ENCODE data around the gene USP4.
"Not testable (repeated sequence)": the region's sequence is repeated elsewhere in the genome, so short reads cannot be mapped to it uniquely, and the experiment has no call there.

The USP4 gene, protein sequence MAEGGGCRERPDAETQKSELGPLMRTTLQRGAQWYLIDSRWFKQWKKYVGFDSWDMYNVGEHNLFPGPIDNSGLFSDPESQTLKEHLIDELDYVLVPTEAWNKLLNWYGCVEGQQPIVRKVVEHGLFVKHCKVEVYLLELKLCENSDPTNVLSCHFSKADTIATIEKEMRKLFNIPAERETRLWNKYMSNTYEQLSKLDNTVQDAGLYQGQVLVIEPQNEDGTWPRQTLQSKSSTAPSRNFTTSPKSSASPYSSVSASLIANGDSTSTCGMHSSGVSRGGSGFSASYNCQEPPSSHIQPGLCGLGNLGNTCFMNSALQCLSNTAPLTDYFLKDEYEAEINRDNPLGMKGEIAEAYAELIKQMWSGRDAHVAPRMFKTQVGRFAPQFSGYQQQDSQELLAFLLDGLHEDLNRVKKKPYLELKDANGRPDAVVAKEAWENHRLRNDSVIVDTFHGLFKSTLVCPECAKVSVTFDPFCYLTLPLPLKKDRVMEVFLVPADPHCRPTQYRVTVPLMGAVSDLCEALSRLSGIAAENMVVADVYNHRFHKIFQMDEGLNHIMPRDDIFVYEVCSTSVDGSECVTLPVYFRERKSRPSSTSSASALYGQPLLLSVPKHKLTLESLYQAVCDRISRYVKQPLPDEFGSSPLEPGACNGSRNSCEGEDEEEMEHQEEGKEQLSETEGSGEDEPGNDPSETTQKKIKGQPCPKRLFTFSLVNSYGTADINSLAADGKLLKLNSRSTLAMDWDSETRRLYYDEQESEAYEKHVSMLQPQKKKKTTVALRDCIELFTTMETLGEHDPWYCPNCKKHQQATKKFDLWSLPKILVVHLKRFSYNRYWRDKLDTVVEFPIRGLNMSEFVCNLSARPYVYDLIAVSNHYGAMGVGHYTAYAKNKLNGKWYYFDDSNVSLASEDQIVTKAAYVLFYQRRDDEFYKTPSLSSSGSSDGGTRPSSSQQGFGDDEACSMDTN

DNA sequence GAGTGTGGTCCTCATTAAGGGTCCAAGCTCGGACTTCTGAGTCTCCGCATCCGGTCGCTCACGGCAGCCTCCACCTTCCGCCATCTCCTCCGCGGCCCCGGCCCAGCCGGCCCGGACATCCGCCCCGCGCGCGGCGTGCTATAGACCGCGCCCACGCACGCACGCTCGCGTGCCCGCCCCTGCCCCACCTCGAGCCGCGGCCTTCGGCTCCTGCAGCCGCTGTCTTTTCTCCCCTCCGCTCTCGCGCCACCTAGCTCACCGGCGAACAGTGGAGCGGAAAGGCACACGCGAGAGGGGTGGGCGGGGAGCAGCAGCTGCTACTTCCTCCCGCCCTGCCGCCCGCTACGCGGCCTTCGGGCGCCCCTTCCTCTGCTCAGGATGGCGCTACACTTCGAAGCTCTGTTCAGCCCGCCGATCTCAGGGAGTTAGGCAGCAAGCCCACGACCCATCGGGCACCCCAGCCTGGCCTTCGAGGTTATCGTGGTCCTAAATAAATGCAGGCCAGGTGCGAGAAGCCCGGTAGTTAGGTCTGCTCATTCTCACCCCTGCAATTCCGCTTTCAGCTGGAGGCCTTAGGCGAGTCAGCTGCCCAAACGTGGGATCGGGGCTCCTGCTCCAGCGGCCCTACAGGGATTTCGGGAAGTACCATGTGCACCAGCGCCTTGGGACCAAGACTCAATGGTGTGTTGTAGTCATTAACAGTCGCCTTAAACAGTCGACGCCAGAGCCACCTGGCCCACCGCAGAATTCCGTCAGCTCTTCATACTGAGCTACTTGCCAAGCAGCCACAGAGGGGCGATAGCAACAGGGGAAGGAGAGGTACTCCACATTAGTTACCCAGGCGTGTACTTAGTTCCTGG is at the start of gene USP4:
Gene USP4, minus strand, starts transcription at position 113 of the 860 bp plus-strand sequence. Its CDS starts 29 bp downstream, at position 84.
- peak; percentile 58 to 97 (median 84) for DNase-seq
- intact Hi-C loops (cut with DNase I) = no loop called here

DNA sequence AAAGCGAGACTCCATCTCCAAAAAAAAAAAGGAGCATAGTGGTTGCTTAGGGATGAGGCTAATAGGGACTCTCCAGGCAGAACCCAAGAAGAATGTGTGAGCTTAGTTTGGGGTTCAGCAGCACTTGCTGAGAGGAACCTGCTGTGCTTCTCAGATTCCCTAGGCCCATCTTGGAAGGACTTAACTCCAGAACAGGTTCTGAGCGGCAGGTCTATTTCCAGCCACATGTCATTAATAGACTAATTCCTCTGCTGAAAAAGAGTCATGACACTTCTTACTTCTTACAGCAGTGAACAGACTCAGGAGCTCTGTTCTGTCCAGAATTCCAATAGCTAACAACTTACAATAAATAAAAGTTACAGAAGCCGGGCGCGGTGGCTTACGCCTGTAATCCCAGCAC is 49.4 kb upstream of the USP4 start:
- DNase-seq = no peak
- intact Hi-C loops (cut with DNase I) = no loop called here

DNA sequence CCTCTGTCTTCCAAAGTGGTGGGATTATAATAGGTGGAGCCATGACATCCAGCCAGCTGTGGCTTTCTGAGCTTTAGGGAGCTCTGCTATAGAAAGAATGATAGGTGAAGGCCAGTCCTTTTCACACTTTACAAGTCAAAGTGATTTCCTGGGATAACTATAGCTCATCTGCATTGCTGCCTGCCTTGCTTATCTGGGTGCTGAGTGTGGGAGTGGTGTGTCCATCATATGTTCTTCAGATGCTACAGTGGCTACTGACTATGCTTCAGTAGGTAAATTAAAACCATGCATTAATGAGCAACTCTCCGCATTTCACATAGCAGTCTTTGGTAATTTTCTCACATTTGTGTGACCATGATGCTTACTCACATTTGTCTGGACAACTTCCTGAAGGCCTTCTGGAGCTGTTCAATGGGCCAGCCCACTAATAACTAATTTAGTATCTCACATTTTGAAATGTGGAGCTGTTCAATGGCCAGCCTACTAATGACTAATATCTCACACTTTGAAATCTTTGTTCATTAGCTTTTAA is 48.5 kb upstream of the USP4 start:
- DNase-seq = no peak
- intact Hi-C loops (cut with DNase I) = no loop called here

DNA sequence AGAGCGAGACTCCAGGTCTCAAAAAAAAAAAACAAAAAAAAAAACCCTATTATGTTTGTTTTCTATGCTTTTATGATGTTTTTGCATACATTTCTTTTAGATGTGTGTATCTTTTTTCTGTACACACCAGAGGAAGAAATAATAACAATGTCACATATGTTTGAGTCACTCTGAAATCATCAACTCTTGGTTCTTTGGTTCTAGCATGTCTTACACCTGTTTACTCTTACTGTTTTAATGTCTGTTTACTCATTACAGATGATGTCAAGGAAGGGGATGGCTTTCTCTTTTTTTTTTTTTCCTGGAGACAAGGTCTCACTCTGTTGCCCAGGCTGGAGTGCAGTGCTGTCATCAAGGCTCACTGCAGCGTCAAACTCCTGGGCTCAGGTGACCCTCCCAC is 47.9 kb upstream of the USP4 start:
- intact Hi-C loops (cut with DNase I) = no loop called here
- peak in 2 of 10 donors; percentile 26 to 50 for DNase-seq

DNA sequence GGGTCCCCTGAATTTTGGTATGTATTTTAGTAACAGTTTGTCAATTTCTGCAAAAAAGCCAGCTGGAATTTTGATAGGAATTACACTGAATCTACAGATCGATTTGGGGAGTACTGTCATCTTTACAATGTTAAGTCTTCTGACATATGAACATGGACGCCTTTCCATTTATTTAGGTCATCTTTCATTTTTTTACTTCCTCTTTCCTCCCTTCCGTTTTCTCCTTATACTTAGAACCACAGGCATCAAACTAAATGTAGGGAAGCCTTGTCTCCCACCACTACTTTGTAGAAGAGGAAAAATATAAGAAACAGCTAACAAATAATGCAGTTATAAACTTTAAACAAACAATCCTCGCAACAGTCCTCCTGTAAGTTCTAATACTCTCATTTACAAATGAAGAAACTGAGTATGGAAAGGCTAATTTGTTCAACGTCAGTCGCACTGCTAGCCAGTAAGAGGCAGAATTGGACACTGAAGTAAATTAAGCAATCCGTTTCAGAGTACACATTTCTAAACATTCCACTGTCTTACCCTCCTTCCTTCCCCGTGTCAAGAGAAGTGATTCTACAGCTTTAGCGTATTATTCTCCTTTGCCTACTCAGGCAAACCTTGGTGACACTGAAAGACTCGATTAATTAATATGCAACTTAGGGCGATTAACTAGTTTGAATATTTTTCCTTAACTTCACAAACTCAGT is 46.4 kb upstream of the USP4 start:
- intact Hi-C loops (cut with DNase I) = no loop called here
- no peak for DNase-seq

DNA sequence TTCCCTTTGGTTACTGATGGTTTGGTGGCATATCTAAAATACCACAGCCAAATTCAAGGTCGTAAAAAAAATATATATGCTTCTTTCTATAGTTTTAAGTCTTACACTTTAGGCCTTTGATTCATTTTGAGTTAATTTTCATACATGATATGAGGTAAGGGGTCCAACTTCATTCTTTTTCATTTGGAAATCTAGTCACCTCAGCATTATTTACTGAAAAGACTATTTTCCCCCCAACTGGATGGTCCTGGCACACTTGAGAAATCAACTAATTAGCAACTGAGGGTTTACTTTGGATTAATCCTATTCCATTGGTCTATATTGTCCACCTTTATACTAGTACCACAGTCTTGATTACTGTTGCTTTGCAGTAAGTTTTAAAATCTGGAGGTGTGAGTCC is 45.8 kb upstream of the USP4 start:
- intact Hi-C loops (cut with DNase I) = no loop called here
- no peak for DNase-seq

DNA sequence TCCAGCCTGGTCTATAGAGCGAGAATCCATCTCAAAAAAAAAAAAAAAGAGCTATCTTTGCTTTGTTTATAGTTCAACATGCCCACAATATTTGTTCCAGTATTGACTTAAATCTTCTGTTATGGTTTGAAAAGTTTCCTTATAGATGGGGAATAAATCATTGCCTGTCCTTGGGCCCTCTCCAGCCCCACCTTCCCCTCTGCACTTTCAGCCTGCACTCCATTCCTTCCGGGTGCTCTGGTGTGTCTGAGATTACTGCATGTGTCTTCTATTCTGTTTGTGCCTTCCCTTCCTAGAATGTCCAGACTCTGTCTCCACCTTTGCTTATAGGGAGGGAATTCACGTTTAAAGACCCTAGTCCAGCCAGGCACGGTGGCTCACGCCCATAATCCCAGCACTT is 43.5 kb upstream of the USP4 start:
- intact Hi-C loops (cut with DNase I) = no loop called here
- DNase-seq = peak in 1 of 10 donors; percentile 16

DNA sequence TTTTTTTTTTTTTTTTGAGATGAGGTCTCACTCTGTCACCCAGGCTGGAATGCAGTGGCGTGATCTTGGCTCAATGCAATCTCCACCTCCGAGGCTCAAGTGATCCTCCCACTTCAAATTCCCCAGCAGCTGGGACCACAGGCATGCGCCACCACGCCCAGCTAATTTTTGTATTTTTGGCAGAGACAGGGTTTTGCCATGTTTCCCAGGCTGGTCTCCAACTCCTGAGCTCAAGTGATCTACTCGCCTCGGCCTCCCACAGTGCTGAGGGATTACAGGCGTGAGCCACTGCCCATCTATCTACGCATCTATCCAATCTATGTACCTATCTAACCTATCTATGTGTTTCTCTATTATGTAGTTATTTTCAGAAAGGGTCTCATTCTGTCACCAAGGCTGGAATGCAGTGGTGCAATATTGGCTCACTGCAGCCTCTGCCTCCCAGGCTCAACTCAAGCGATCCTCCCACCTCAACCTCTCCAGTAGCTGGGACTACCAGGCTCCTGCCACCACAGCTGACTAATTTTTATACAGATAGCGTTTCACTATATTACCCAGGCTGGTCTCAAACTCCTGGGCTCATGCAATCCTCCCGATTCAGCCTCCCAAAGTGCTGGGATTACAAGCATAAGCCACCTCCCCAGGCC is 38.5 kb upstream of the USP4 start:
- intact Hi-C loops (cut with DNase I) = no loop called here
- peak in 5 of 10 donors; percentile 10 to 85 (median 34) for DNase-seq

DNA sequence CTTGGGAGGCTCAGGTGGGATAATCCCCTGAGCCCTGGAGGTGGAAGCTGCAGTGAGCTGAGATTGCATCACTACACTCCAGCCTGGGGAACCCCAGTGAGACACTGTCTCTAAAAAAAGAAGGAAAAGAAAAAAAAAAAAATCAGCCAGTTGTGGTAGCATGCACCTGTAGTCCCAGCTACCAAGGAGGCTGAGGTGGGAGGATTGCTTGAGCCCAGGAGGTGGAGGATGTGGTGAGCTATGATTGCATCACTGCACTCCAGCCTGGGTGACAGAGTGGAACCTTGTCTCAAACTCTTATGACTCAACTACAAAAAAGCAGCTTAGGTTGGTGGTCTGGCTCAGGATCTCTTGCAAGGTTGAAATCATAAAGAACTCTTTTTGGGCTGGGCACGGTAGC is 37.6 kb upstream of the USP4 start:
- peak in 1 of 10 donors; percentile 14 for DNase-seq
- intact Hi-C loops (cut with DNase I) = no loop called here

DNA sequence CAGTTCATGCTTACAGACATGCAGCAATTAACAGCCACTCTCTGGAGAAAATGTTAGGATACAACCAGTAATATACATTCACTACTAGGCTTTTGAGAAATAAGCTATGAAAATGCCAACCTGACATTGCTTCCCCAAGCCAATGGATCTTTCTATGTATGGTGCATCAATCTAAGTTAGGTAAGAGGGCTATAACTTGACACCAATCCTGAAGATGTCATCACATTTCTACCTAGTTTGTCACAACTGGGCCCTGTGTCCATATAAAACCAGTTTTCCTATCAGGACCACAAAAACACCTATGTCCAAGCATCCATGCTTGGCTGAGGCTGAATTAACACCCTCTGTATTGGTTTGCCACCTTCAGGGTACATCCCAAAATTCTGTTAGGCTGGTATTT is 32.1 kb upstream of the USP4 start:
- intact Hi-C loops (cut with DNase I) = no loop called here
- DNase-seq = no peak

DNA sequence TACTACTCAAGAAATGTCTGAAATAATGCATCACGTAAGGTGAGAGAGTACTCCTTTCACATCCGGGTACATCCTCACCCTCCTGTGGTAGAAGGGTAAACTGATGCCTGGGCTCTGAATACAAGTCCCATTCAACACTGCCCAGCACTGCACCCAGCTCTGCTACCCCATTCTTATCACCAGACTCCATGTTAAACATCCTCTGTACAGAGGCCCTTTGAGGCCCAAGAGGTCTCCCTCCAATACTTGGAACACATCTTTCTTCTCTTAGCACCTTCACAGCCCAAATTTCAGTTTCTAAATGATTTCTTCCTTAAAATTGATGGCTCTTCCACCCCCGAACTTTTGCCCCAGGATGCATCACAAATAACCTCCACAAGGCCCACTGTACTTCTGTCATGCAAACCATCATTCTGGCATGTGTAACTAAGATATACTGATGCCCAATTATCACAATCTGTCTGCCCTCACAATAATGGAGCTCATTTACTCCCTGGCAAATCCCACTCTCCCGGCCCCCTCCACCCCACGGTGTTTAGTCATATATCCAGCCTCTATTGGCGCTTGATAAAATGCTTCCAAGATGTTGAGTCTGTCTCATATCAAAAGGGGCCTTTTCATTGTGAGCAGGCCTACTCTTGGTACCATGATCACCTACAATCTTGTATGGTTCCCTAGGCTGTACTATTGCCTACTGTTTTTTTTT is 30.9 kb upstream of the USP4 start:
- intact Hi-C loops (cut with DNase I) = no loop called here
- DNase-seq = peak in 2 of 10 donors; percentile 52 to 62

DNA sequence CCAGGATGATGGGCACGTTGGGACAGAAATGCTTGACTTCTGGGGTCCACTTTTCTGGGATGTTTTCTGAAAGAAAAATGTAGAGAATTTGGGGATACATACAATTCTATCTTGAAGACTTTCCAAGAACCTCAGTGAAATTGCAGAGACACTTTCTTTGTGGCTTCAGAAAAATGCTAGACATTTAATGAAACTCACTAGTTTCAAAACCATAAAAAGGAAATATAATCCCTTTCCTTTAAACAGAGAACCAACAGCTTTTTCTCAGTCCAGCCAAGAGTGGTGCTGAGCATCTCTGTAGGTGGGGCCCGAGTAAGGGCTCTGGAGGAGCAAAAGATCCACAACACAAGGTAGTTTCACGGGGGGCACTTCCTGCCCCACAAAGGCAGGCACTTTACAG is 22.7 kb upstream of the USP4 start:
- peak in 1 of 10 donors; percentile 9 for DNase-seq
- intact Hi-C loops (cut with DNase I) = no loop called here

DNA sequence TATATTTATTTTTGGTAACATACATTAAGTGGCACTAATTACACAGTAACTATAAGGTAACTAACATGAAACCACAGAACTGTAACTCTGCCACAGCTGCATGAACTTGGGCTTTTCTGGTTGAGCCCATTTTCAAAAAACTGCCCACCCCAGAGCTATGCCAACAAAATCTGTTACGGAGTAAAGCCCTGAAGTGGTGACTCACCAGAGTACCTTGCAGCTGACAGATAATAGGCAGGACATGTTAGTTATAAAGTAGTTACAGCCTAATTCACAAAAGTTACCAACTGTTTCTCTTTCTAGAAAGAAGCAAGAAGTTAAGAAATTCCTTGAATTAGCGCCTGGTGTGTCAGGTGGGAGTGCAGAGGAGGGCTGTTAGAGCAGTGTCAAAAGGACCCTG is 19.8 kb upstream of the USP4 start:
- DNase-seq = peak in 1 of 10 donors; percentile 12
- intact Hi-C loops (cut with DNase I) = no loop called here

DNA sequence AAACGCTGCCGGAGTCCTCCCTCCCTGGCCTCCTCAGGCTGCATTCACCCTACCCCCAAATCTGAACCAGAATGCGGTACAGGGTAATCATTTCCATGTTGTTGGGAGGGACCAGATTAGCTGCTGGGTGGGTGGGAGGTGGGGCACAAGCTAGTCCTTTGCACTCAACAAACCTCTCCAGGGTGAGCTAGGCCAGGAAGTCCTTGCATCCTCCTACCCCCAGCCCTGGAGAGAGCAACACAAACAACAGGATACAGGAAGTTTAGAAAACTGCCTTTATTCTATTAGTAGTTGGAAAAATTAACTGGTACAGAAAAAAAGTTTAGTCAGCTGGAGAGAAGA is 19.0 kb upstream of the USP4 start:
- intact Hi-C loops (cut with DNase I) = loop anchor here (1.0 kb wide), 1 partner anchor 52 kb away; the partner anchor contains the start of gene RHOA
- no peak for DNase-seq

DNA sequence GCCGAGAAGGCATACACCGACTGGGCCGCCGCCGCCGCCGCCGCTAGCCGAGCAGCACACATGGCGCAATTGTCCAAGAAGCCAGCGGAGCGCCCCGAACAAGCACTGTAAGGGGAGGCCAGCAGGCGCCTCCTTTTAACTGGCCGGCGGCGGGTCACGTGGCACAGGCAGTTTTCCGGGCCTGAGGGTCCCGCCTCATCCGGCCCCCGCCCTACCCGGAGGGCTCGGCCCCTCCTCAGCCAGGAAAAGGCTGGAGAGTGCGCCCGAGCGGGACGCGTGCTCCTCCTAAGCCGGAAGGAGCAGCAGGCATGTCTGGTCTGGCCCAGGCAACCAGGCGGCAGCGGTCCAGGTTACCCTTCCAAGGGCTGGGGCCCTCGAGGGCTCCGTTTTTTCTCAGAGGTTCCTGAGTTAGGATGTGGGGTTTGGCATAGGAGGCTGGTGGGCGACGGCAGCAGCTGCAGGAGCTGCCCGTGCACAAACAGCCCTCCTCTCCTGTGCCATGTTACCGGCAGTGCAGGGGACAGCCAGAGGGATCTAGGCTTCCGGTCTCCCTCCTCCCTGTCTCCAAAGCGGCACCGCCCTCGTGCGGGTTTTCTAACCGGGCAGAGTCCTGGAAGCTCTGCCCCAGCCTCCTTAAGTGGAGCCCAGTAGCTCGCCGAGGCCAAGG is 18.5 kb upstream of the USP4 start, which contains the start of gene GPX1:
Gene GPX1, minus strand, starts transcription at position 137 of the 667 bp plus-strand sequence. Its CDS starts 75 bp downstream, at position 62.
- intact Hi-C loops (cut with DNase I) = loop anchor here (1.0 kb wide), 1 partner anchor 53 kb away; the partner anchor contains the start of gene RHOA
- DNase-seq = peak; percentile 89 to 99 (median 93)

DNA sequence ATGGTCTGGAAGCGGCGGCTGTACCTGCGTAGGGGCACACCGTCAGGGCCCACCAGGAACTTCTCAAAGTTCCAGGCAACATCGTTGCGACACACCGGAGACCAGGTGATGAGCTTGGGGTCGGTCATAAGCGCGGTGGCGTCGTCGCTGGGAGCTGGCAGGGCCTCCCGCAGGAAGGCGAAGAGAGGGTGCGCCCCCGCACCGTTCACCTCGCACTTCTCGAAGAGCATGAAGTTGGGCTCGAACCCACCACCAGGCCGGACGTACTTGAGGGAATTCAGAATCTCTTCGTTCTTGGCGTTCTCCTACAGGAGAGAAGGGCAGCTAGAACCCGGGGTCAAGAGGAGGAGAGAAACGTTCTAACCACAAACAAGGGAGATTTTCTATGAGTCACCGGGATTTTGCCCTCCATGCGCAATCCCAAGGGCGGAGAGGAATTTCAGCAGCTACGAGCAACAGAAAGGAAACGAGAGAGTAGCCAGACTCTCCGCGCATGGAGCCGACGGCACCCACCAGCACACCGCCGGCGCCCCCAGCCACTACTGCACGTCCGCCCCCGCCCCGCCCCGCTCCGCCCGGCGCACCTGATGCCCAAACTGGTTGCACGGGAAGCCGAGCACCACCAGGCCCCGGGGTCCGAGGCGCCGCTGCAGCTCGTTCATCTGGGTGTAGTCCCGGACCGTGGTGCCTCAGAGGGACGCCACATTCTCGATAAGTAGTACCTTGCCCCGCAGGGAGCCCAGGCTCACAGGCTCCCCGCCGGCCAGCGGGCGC is 17.8 kb upstream of the USP4 start:
- intact Hi-C loops (cut with DNase I) = loop anchor here (1.0 kb wide), 1 partner anchor 54 kb away; the partner anchor contains the start of gene RHOA
- DNase-seq = peak in 8 of 10 donors; percentile 16 to 86 (median 31)

DNA sequence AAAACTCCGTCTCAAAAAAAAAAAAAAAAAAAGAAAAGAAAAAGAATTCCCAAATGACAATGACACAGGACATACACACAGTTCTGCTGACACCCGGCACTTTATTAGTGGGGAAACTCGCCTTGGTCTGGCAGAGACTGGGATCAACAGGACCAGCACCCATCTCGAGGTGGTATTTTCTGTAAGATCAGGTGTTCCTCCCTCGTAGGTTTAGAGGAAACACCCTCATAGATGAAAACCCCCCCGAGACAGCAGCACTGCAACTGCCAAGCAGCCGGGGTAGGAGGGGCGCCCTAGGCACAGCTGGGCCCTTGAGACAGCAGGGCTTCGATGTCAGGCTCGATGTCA is 17.2 kb upstream of the USP4 start:
- intact Hi-C loops (cut with DNase I) = not testable (repeated sequence)
- peak in 2 of 10 donors; percentile 10 to 32 for DNase-seq

All from posterior cingulate gyrus (tissue), 11 donors.